ENCODE measurements around the gene XYLT2.

DNA sequence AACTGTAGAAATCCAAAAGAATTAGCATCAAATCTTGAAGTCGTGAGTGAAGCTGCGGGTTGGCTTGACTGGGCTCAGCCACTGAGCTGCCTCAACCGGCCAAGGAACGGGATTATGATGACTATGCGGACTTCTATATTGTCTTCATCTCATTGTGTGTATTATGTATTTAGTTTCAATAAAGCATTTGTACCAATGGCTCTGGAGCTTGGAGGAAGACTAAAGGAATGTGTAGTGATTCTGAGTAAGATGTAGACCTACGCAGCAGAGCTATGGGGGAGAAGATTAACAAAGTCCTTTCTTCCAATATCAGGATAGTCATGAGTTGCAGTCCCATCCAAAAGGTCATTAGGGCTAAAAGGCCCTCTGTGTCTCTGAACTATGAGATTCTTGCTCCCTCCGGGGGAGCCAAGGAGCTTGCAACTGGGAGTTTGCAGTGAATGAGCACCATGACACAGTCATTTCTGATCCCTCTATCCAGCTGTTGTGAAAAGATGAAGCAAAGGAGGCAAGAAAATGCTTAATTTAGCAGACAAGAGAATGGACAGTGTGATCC is 35.4 kb downstream of the XYLT2 start:
- TF ChIP-seq CTBP2 (IDR thresholded peaks at IDR 0.05; ENCODE audit: borderline replicate concordance, insufficient read depth, insufficient read length, low read length) (no peak), SUZ12 (IDR thresholded peaks at IDR 0.05; ENCODE audit: low read length) (no peak), TEAD4 (IDR thresholded peaks at IDR 0.05; ENCODE audit: low read depth, low read length) (no peak), EP300 (IDR thresholded peaks at IDR 0.05; ENCODE audit: borderline replicate concordance in 1 of 2, low read depth in 2 of 2, low read length in 2 of 2) (no peak), ASH2L (IDR thresholded peaks at IDR 0.05; ENCODE audit: low read length) (no peak), POLR2A (IDR thresholded peaks at IDR 0.05; ENCODE audit: control extremely low read depth in 1 of 2, low read depth in 2 of 2, low read length in 2 of 2) (no peak), POLR2AphosphoS5 (IDR thresholded peaks at IDR 0.05; ENCODE audit: low read depth, low read length) (no peak), CBX5 (IDR thresholded peaks at IDR 0.05; ENCODE audit: low read depth, low read length) (no peak), SP2 (IDR thresholded peaks at IDR 0.05; ENCODE audit: low read length) (no peak)
- TF ChIP-seq, protein P1, sequence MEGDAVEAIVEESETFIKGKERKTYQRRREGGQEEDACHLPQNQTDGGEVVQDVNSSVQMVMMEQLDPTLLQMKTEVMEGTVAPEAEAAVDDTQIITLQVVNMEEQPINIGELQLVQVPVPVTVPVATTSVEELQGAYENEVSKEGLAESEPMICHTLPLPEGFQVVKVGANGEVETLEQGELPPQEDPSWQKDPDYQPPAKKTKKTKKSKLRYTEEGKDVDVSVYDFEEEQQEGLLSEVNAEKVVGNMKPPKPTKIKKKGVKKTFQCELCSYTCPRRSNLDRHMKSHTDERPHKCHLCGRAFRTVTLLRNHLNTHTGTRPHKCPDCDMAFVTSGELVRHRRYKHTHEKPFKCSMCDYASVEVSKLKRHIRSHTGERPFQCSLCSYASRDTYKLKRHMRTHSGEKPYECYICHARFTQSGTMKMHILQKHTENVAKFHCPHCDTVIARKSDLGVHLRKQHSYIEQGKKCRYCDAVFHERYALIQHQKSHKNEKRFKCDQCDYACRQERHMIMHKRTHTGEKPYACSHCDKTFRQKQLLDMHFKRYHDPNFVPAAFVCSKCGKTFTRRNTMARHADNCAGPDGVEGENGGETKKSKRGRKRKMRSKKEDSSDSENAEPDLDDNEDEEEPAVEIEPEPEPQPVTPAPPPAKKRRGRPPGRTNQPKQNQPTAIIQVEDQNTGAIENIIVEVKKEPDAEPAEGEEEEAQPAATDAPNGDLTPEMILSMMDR (IDR thresholded peaks at IDR 0.05; ENCODE audit: control extremely low read depth in 1 of 3, insufficient read depth in 1 of 3, low read depth in 1 of 3, low read length in 3 of 3): no peak
- TF ChIP-seq, protein P2, sequence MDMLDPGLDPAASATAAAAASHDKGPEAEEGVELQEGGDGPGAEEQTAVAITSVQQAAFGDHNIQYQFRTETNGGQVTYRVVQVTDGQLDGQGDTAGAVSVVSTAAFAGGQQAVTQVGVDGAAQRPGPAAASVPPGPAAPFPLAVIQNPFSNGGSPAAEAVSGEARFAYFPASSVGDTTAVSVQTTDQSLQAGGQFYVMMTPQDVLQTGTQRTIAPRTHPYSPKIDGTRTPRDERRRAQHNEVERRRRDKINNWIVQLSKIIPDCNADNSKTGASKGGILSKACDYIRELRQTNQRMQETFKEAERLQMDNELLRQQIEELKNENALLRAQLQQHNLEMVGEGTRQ (IDR thresholded peaks at IDR 0.05; ENCODE audit: low read length): no peak
- TF ChIP-seq, protein P3, sequence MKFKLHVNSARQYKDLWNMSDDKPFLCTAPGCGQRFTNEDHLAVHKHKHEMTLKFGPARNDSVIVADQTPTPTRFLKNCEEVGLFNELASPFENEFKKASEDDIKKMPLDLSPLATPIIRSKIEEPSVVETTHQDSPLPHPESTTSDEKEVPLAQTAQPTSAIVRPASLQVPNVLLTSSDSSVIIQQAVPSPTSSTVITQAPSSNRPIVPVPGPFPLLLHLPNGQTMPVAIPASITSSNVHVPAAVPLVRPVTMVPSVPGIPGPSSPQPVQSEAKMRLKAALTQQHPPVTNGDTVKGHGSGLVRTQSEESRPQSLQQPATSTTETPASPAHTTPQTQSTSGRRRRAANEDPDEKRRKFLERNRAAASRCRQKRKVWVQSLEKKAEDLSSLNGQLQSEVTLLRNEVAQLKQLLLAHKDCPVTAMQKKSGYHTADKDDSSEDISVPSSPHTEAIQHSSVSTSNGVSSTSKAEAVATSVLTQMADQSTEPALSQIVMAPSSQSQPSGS (IDR thresholded peaks at IDR 0.05; ENCODE audit: low read length): no peak
